ENCODE data around the gene MRPL4.
A peak's percentile ranks its signal among the peaks of the same experiment; 100 is the strongest.

Gene MRPL4

DNA sequence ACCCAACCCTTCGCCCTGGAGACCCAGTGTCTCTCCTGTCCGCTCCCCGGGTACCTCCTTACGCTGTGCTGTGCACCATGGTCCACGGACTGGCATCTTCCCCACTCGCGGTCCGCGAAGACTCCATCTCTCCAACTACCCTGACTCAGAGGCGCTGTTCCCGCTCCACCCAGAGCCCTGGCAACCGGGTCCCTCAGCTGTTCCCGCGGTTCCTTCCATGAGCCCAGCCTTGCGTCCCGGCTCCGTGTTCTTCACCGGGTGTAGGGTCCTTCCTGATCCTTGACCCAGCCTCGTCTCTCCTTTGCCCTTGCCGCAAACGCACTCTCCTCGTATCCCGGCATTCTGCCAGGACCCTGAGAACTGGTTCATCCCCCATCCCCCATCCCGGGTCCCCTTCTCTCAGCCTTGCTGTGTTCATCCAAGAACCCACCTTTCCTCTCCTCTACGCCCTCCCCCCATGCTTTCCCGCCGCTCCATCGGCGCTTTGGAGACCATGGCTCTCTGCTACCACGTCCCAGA is 38.4 kb downstream of the MRPL4 start:
- peak; percentile 41 for DNase-seq

GRCh38 chr19:10290876-10291553 is 39.0 kb downstream of the MRPL4 start:
- peak; percentile 81 for DNase-seq

GRCh38 chr19:10291554-10292205 is 39.7 kb downstream of the MRPL4 start:
- DNase-seq: no peak

- peak; percentile 96 for DNase-seq
These were observed 40.3 kb downstream of the MRPL4 start for GRCh38 chr19:10292206-10292788.

GRCh38 chr19:10292789-10293636 is 41.0 kb downstream of the MRPL4 start:
- DNase-seq: no peak

GRCh38 chr19:10293637-10294367 is 41.8 kb downstream of the MRPL4 start:
- DNase-seq: no peak

DNA sequence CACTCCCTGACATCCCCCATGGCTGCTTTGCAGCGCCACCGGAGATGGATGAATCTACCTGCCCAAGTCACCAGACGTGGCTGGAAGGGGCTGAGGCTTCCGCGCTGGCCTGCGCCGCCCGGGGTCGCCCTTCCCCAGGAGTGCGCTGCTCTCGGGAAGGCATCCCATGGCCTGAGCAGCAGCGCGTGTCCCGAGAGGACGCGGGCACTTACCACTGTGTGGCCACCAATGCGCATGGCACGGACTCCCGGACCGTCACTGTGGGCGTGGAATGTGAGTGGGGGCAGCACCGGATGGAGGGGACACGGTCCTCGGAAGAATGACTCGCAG is 42.3 kb downstream of the MRPL4 start:
- no peak for DNase-seq

- peak; percentile 70 for DNase-seq
These were observed 43.4 kb downstream of the MRPL4 start for GRCh38 chr19:10295305-10295846.

- DNase-seq: no peak
These were observed 44.0 kb downstream of the MRPL4 start for GRCh38 chr19:10295847-10296591.

GRCh38 chr19:10299545-10300458 is 47.8 kb downstream of the MRPL4 start:
- no peak for DNase-seq

DNA sequence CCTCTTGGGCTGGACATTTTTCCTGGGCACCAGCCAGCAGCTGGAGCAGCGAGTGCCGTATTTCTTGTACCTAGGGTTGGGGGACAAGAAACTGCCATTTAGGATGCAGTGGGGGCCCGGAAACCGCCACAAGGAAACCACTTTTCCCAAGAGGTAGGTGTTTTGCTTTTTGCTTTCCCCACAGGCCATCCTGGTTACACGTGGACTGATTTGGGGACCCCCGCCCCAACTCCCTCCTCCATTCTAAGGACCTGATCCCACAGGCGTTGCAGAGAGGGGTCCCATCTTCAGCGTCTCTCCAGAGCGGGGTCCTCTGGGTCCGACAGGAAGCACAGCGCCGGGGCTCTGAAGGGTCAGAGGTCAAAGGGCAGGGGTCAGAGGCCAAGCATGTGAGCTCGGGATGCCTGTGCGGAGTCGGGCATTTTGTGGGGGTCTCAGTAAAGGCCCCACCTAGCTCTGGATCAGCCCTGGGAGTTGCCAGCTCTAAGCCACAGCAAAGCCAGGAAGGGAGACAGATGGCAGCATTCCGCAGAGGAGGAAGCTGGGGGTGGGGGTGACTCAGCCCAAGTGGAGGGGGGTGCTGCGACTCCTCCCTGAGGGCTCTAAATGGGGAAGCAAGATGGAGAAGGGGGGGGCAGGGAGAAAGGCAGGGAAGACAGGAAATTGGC is 53.3 kb downstream of the MRPL4 start:
- no peak for DNase-seq

GRCh38 chr19:10306327-10306726 is 54.3 kb downstream of the MRPL4 start:
- no peak for DNase-seq

DNA sequence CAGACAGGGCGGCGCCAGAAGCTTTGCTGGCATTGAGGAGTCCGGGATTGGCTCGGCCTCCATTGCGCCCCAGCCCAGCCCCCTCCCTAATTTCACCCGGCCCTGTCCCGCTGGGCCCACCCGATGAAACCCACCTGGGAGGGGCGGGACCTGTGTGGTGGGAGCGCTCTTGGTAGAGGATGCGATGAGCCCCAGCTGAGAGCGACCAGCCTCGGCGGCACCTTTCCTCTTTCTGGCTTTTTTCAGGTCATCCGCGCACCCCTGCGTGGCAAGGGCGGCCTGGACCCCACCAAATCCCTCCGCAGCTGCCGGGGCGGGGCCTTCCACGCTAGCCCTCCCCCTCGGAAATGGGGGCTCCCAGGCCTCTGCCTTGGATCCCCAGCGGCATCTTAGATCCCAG is 57.4 kb downstream of the MRPL4 start, which contains the start of gene ZGLP1:
TSS of gene ZGLP1 (minus strand) at position 393 of the 400 bp plus-strand sequence.
- DNase-seq: no peak

Data from stimulated activated CD8-positive, alpha-beta memory T cell treated with anti-CD3 and anti-CD28 coated beads, Interleukin-4, amount 100 ng/mL, for 48 hours (primary cell).